ENCODE results near the gene ZNF512.
"Not testable (repeated sequence)": the region's sequence is repeated elsewhere in the genome, so short reads cannot be mapped to it uniquely, and the experiment has no call there.

The ZNF512 gene

GRCh38 chr2:27582695-27583389, at the start of gene ZNF512:
ZNF512 (plus strand) TSS chr2:27583042; CDS start chr2:27583113, 71 bp downstream.
- DNase-seq (ENCODE audit: low read depth in 3 of 3, low spot score in 1 of 3) = peak; percentile 38 to 55 (median 50)

- no peak for DNase-seq (ENCODE audit: low read depth in 3 of 3, low spot score in 1 of 3)
These were observed 45.6 kb upstream of the ZNF512 start for GRCh38 chr2:27537287-27537686.

- DNase-seq (ENCODE audit: low read depth in 3 of 3, low spot score in 1 of 3) = not testable (repeated sequence)
These were observed 43.9 kb upstream of the ZNF512 start for GRCh38 chr2:27538839-27539450.

- DNase-seq (ENCODE audit: low read depth in 3 of 3, low spot score in 1 of 3) = not testable (repeated sequence)
These were observed 43.2 kb upstream of the ZNF512 start for GRCh38 chr2:27539649-27540048.

- no peak for DNase-seq (ENCODE audit: low read depth in 3 of 3, low spot score in 1 of 3)
These were observed 38.6 kb upstream of the ZNF512 start for GRCh38 chr2:27544143-27544821.

- no peak for DNase-seq (ENCODE audit: low read depth in 3 of 3, low spot score in 1 of 3)
These were observed 37.3 kb upstream of the ZNF512 start for GRCh38 chr2:27545348-27546141.

- no peak for DNase-seq (ENCODE audit: low read depth in 3 of 3, low spot score in 1 of 3)
These were observed 33.5 kb upstream of the ZNF512 start for GRCh38 chr2:27549303-27549702.

GRCh38 chr2:27551514-27551913, 31.3 kb upstream of the ZNF512 start:
- no peak for DNase-seq (ENCODE audit: low read depth in 3 of 3, low spot score in 1 of 3)

- no peak for DNase-seq (ENCODE audit: low read depth in 3 of 3, low spot score in 1 of 3)
These were observed 29.9 kb upstream of the ZNF512 start for GRCh38 chr2:27552941-27553340.

- not testable (repeated sequence) for DNase-seq (ENCODE audit: low read depth in 3 of 3, low spot score in 1 of 3)
These were observed 28.4 kb upstream of the ZNF512 start for GRCh38 chr2:27554451-27554850.

- DNase-seq (ENCODE audit: low read depth in 3 of 3, low spot score in 1 of 3) = no peak
These were observed 23.6 kb upstream of the ZNF512 start for GRCh38 chr2:27559228-27559627.

GRCh38 chr2:27561060-27561459, 21.8 kb upstream of the ZNF512 start:
- DNase-seq (ENCODE audit: low read depth in 3 of 3, low spot score in 1 of 3) = no peak

- no peak for DNase-seq (ENCODE audit: low read depth in 3 of 3, low spot score in 1 of 3)
These were observed 16.2 kb upstream of the ZNF512 start for GRCh38 chr2:27566628-27567027.

- no peak for DNase-seq (ENCODE audit: low read depth in 3 of 3, low spot score in 1 of 3)
These were observed 13.4 kb upstream of the ZNF512 start for GRCh38 chr2:27569398-27569797.

GRCh38 chr2:27571197-27571596, 11.6 kb upstream of the ZNF512 start:
- DNase-seq (ENCODE audit: low read depth in 3 of 3, low spot score in 1 of 3) = no peak

GRCh38 chr2:27571681-27572080, 11.2 kb upstream of the ZNF512 start:
- no peak for DNase-seq (ENCODE audit: low read depth in 3 of 3, low spot score in 1 of 3)

GRCh38 chr2:27572439-27572838, 10.4 kb upstream of the ZNF512 start:
- no peak for DNase-seq (ENCODE audit: low read depth in 3 of 3, low spot score in 1 of 3)

GRCh38 chr2:27572998-27573429, 9.8 kb upstream of the ZNF512 start:
- no peak for DNase-seq (ENCODE audit: low read depth in 3 of 3, low spot score in 1 of 3)

GRCh38 chr2:27573452-27573851, 9.4 kb upstream of the ZNF512 start:
- DNase-seq (ENCODE audit: low read depth in 3 of 3, low spot score in 1 of 3) = no peak

- no peak for DNase-seq (ENCODE audit: low read depth in 3 of 3, low spot score in 1 of 3)
These were observed 1.3 kb upstream of the ZNF512 start for GRCh38 chr2:27581417-27582128.

All from stimulated activated CD4-positive, alpha-beta T cell treated with anti-CD3 and anti-CD28 coated beads, TNF-alpha, amount 100 ng/mL, for 1 hour (primary cell).